SW480 (cell line): ENCODE measurements around the gene ADORA1.

ENCODE experiments used
- DNase-seq: peaks from one replicate; pipeline ENCODE4 v3.0.0-alpha.2; 2016; ENCODE audit warnings: low spot score

ADORA1 gene

DNA sequence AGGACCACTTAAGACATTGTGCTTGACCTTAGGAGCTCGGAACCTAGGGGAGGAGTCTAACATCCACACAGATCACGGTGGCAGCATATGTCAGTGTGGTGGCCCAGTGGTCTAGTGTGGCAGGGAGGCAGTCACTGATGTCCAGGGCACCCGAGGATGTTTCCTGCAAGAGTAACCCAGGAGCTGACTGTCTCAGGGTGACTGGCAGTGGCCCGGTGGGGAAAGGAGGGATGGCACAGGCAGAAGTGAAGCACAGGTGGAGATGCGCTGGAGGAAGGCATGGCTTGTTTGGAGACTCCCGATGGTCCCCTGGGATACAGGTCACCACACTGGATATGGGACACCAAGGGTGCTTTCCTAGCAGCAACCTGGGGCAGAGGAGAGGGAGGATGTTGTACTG, 85.6 kb downstream of the ADORA1 start:
- no peak for DNase-seq

GRCh38 chr1:203214871-203215270, 87.3 kb downstream of the ADORA1 start:
- DNase-seq: no peak

GRCh38 chr1:203215573-203215972, 88.0 kb downstream of the ADORA1 start:
- peak; percentile 28 for DNase-seq

- peak; percentile 57 for DNase-seq
Measured at GRCh38 chr1:203216274-203217138, 89.0 kb downstream of the ADORA1 start.
